Amniotic stem cell (primary cell): ENCODE measurements around the gene ARRB1.

ENCODE experiments used
- DNase-seq: peaks from one replicate; lab custom pipeline; 2025; lab: John Stamatoyannopoulos, UW

ARRB1 gene

GRCh38 chr11:75225794-75226193, 125.7 kb downstream of the ARRB1 start:
- DNase-seq, result no peak

DNA sequence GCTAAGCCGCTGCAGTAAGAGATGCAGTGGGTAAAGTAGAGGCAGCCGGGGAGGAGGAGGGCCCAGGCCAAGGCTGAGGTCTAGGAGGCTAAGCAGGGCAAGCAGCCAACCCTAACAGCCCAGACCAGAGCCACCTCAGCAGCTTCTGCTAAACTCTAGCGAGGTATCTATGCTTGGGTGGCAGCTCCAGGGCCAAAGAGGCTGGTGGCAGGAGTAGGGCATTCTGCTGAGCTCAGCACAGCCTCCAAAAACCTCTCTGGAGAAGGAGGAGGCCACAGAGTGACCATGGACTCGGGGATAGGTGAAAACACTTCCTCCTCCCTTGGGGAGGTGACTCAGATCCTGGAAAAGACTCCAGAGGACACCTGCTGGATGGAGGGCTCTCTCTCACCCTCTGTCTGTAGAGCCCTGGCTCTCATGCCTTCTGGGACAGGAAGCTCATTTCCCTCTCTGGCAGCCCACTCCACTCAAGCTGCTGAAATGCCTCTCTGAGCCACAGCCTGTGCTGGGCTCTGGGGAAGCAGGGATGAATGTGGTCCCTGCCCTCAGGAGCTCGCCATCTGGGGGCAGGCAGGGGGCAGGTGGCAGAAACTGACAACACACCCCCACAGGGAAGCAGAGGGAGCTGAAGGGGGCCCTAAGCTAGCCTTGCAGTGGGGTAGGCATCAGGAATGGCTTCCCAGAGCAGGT, 127.4 kb downstream of the ARRB1 start:
- DNase-seq, result no peak

- DNase-seq, result no peak
These were observed 131.6 kb downstream of the ARRB1 start for GRCh38 chr11:75219869-75220268.

- no peak for DNase-seq
These were observed 136.6 kb downstream of the ARRB1 start for GRCh38 chr11:75214843-75215242.

- DNase-seq, result peak; percentile 58
These were observed 137.0 kb downstream of the ARRB1 start for GRCh38 chr11:75214411-75214821.
